Stimulated activated CD8-positive, alpha-beta memory T cell treated with anti-CD3 and anti-CD28 coated beads, Interleukin-15, amount 100 ng/mL, for 24 hours (primary cell): ENCODE data around the gene ST6GALNAC3.
"Not testable (repeated sequence)": the region's sequence is repeated elsewhere in the genome, so short reads cannot be mapped to it uniquely, and the experiment has no call there.

ENCODE experiments used
- DNase-seq: peaks from one replicate; pipeline ENCODE4 v3.0.0-alpha.2; 2020; ENCODE audit warnings: low read depth

The ST6GALNAC3 gene

GRCh38 chr1:76074321-76075187 is at the start of gene ST6GALNAC3:
Gene ST6GALNAC3, plus strand, starts transcription at chr1:76074746.
- peak; percentile 56 for DNase-seq

DNA sequence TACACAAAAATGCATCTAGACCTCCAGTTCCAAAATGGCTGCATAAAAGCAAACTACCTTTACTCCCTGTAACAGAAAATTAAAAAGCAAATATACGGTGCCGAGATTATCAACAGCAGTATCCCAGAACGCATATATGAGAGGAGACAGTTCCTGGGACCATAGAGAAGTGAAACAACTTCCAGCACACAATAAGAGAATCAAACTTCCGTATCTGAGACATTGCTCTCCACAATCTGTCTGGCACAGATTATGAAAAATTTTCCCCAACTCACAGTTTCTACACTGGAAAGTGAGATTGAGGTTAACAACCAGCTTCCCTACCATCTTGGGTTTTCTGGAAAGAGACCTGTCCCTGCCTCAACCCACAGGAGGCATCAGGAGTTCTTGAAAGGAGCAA is 47.2 kb upstream of the ST6GALNAC3 start:
- no peak for DNase-seq

DNA sequence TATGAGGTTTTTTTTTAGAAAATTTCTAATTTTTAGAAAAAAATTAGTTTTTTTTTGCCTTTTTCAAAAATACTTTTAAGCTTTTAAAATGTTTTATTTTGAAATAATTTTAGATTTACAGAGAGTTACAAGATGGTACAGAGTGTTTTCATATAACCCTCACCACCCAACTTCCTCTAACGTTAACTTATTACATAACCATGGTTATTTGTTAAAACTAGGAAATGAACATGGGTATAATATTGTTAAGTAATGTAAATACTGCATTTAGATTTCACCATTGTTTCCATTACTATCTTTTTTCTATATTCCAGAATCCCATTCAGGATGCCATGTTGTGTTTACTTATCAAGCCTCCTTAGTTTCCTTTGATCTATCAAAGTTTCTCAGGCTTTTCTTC is 45.2 kb upstream of the ST6GALNAC3 start:
- no peak for DNase-seq

GRCh38 chr1:76031496-76031895 is 43.0 kb upstream of the ST6GALNAC3 start:
- DNase-seq = no peak

DNA sequence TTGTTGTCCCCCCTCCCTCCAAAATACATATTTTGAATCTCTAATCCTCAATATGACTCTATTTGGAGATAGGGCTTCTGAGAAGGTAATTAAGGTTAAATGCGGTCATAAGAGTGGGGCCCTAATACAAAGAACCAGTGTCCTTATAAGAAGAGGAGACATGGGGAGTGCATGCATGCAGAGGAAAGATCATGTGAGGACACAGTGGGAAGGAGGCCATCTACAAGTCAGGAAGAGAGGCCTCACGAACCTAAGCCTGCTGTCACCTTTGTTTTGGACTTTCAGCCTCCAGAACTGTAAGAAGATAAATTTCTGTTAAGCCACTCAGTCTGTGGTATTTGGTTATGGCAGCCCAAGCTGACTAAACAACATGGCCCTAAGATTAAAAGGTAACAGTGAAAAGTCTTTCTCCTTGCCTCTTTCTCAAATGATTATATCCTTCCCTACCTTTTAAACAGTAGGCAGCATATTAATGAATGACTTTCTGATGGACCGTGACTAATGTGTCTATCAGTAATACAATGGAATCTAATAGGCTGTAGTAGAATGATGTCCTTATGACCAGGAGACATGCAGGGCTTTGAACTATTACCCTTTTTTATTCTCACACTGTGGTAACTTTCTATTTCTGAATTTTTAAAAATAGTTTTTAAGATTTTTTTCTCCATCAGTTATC is 40.6 kb upstream of the ST6GALNAC3 start:
- DNase-seq = no peak

DNA sequence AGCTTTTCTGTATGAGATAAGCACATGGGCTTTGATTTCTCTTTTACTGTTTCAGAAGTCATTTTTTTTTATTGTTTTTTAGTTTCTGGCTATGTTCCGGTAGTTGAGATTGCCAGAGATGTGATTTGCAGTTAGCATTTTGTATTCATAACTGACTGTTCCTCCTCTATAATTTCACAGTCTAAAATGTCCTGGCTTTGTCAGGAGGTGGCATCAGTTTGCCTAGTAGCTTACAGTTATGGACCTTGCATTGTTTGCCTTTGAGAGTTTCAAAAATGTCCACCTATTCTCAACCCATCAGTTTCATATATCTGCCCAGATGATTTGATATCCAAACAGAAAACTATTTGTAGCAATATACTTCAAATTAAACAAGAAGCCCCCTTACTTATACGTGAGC is 39.5 kb upstream of the ST6GALNAC3 start:
- DNase-seq = no peak

GRCh38 chr1:76037324-76037723 is 37.2 kb upstream of the ST6GALNAC3 start:
- DNase-seq = no peak

GRCh38 chr1:76038287-76039004 is 36.1 kb upstream of the ST6GALNAC3 start:
- DNase-seq = no peak

- no peak for DNase-seq
Measured at GRCh38 chr1:76046149-76046548, 28.4 kb upstream of the ST6GALNAC3 start.

DNA sequence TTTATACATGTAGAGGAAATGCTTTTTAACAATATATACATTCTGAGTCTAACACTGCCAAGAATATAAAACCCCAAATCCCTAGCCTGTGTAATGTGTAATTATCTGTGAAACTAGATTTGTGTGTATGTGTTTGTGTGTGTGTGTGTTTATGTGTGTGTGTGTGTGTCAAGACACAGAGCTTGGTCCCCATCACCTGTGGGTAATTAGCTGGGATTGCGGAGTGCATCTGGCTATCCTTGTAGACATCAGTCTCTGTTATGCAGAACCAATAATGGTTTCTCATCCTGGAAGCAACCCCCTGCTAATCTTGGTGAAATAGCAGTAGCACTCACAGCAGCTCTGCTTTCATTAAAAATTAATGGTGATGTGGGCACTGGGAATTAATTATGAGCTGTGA is 26.3 kb upstream of the ST6GALNAC3 start:
- no peak for DNase-seq

- no peak for DNase-seq
Measured at GRCh38 chr1:76048926-76049325, 25.6 kb upstream of the ST6GALNAC3 start.

DNA sequence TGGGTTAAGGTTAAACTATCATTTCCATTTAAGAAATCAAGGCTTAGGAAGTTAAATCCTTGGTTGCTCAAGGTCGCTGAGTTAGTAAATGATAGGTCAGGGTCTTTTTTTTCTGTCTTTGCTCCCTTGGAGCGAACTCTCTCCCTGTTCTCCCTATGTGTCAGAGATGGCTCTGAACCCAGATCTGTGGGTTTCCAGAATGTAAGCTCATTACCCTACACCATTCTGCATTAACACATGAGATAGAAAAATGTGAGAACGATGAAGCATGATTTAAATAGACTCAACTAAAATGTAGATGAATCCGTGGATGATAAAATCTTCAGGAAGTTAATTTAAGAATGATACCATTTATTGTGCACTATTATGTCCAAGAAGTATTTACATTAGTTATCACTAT is 25.0 kb upstream of the ST6GALNAC3 start:
- no peak for DNase-seq

- DNase-seq = not testable (repeated sequence)
Measured at GRCh38 chr1:76050073-76050472, 24.5 kb upstream of the ST6GALNAC3 start.

DNA sequence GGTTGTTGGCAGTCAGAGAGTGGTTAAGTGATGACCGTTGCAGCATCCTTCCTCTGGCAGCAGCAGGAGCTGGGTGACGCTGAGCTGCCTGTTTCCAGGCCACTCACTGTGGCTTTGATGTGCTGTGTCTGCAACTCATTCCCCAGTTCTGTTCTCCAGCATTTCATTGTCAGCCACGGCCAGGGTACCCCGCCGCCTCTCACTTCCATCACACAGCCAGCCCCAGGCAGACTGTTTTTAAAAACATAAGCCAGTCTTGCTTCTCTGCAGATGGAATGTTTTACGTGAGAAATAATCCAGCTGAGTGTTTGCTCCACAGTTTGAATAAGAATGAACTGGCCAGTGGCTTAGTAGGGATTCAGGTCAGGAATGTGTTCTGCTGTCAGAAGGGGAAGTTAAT is 21.5 kb upstream of the ST6GALNAC3 start:
- DNase-seq = no peak

DNA sequence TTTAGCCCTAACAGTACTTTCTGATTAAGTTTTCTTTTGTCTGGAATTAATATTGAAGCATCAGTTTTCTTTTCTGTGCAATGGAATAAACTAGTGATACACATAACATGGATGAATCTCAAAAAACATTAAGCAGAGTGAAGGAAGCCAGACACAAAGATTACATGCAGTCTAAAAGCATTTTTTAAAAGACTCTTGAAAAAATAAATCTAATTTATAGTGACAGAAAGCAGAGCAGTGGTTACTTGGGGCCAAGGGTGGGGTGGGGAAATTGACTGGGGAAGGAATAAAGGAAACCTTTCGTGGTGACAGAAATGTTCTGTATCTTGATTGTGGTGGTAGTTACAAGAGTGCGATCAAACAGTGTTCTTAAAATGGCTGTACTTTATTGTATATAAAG is 20.2 kb upstream of the ST6GALNAC3 start:
- DNase-seq = no peak

- no peak for DNase-seq
Measured at GRCh38 chr1:76055987-76056386, 18.6 kb upstream of the ST6GALNAC3 start.

DNA sequence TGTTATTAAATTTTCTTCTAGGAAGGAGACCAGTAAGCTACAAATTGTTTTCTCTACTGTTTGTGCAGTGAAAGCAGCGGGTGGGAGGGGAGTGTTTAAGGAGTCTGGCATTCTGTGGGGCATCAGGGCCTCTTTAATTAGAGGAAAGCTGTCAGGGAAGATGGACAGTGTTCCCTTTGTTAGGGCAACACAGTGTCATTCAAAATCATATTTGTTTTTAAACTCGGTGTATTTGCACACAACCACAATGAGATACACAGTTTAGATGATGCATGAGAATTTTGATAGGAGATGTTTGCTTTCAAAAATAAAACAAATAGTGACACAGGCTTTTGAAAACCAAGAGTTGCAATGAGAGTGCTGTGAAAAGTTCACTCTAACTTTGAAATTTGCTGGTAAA is 15.1 kb upstream of the ST6GALNAC3 start:
- DNase-seq = no peak

- no peak for DNase-seq
Measured at GRCh38 chr1:76065270-76065669, 9.3 kb upstream of the ST6GALNAC3 start.

- DNase-seq = no peak
Measured at GRCh38 chr1:76066394-76066793, 8.2 kb upstream of the ST6GALNAC3 start.

DNA sequence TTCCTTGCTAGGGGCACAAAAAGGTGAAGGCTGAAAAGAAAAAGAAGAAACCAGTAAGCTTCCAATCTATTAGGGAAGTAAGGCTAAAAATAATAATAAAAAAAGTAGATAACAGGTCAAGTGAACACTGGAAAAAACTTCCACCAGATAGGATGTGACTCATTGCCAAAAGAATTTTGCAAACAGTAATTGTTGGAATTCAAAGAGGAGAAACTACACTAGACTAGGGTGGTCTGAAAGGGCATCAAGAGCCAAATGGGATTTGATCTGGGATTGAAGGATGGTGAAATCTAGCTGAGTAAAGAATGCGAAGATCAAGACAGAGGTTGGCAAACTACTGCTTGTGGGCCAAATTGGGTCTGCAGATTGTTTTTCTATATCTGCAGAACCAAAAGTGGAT is 6.0 kb upstream of the ST6GALNAC3 start:
- no peak for DNase-seq

DNA sequence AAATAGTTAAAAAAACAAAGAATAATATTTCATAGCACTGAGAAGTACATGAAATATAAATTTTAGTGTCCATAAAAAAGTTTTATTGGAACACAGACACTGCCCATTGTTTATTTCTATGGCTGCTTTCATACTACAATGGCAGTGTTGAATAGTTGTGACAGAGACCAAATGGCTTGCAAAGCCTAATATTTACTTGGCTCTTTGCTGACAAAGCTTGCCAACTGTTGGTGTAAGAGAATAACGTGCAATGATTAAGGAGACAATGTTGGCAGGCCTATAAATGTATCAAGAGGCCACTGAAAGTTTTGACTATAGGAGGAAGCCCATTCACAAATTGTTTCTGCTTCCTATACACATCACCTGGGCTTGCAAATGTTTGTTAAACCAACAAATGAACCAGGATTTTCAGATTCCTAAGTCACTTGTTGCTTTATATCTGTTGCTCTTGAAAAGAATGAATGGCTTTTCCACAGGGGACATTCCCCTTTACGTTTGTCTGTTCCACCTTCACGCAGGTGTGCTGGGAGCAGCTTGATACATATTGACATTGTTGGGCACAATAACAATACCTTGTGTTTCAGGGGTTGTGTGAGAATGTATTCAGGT is 5.5 kb upstream of the ST6GALNAC3 start:
- no peak for DNase-seq

- no peak for DNase-seq
Measured at GRCh38 chr1:76070538-76070937, 4.0 kb upstream of the ST6GALNAC3 start.
